Measurements from ENCODE around the gene ZC3HAV1. TPM values are rescaled to one million over a fixed set of nuclear protein-coding genes. Genes with fewer than 3 reads are reported as not detected.

ZC3HAV1 gene
- total and polyA plus RNA-seq, 9 of the 15 experiments (the other 6 are each of a cell fraction or from before 2014, with no cell fraction given), result 11.9 to 40.5 (median 23.9) TPM

GRCh38 chr7:139092090-139092796 lies 17.3 kb downstream of the ZC3HAV1 start (continued):
- peak in 1 of 3 experiments; percentile 64; a peak in 1 of 6 replicates for TF ChIP-seq ZBTB11 (CRISPR knock-in tag; IDR thresholded peaks at IDR 0.05)
- peak; percentile 99 for TF ChIP-seq HSF4 (CRISPR knock-in tag; IDR thresholded peaks at IDR 0.05; ENCODE audit: borderline replicate concordance)
- TF ChIP-seq RB1 (IDR thresholded peaks at IDR 0.05; ENCODE audit: low read depth), result no peak
- no peak for TF ChIP-seq MAFF (IDR thresholded peaks at IDR 0.05; ENCODE audit: low read length)
- TF ChIP-seq E2F3 (CRISPR knock-in tag; IDR thresholded peaks at IDR 0.05), result peak; percentile 97
- TF ChIP-seq ZNF561 (CRISPR knock-in tag; conservative IDR thresholded peaks at IDR 0.05), result peak; percentile 84; the same call in 1 of the 2 replicates
- peak; percentile 12; the same call in 1 of the 2 replicates for TF ChIP-seq EP300 (IDR thresholded peaks at IDR 0.05; ENCODE audit: low read length)
- peak; percentile 94 for TF ChIP-seq ATF4 (CRISPR knock-in tag; IDR thresholded peaks at IDR 0.05)
- TF ChIP-seq USF2 (CRISPR knock-in tag; IDR thresholded peaks at IDR 0.05), result no peak
- no peak for TF ChIP-seq PTBP1 (IDR thresholded peaks at IDR 0.05; ENCODE audit: low read depth, low read length)
- no peak for TF ChIP-seq CBX8 (IDR thresholded peaks at IDR 0.05; ENCODE audit: borderline replicate concordance, extremely low read depth, low read depth, low read length, poor library complexity, severe bottlenecking)
- TF ChIP-seq ZNF764 (CRISPR knock-in tag; IDR thresholded peaks at IDR 0.05; ENCODE audit: low read depth), result no peak; the same call in 1 of the 2 replicates
- TF ChIP-seq PREB (CRISPR knock-in tag; IDR thresholded peaks at IDR 0.05), result no peak
- TF ChIP-seq TBL1XR1 (IDR thresholded peaks at IDR 0.05; ENCODE audit: low read length in 2 of 2), result no peak
- peak; percentile 91 for TF ChIP-seq MXD1 (CRISPR knock-in tag; IDR thresholded peaks at IDR 0.05; ENCODE audit: borderline replicate concordance, poor library complexity, severe bottlenecking)
- no peak for TF ChIP-seq SRSF1 (IDR thresholded peaks at IDR 0.05; ENCODE audit: low read depth, low read length)
- TF ChIP-seq MBD2 (IDR thresholded peaks at IDR 0.05; ENCODE audit: borderline replicate concordance, low read depth), result no peak
- peak; percentile 97 for TF ChIP-seq ZNF449 (CRISPR knock-in tag; IDR thresholded peaks at IDR 0.05)

Measured in K562 (cell line).